ENCODE results near the gene NRAS.

DNA sequence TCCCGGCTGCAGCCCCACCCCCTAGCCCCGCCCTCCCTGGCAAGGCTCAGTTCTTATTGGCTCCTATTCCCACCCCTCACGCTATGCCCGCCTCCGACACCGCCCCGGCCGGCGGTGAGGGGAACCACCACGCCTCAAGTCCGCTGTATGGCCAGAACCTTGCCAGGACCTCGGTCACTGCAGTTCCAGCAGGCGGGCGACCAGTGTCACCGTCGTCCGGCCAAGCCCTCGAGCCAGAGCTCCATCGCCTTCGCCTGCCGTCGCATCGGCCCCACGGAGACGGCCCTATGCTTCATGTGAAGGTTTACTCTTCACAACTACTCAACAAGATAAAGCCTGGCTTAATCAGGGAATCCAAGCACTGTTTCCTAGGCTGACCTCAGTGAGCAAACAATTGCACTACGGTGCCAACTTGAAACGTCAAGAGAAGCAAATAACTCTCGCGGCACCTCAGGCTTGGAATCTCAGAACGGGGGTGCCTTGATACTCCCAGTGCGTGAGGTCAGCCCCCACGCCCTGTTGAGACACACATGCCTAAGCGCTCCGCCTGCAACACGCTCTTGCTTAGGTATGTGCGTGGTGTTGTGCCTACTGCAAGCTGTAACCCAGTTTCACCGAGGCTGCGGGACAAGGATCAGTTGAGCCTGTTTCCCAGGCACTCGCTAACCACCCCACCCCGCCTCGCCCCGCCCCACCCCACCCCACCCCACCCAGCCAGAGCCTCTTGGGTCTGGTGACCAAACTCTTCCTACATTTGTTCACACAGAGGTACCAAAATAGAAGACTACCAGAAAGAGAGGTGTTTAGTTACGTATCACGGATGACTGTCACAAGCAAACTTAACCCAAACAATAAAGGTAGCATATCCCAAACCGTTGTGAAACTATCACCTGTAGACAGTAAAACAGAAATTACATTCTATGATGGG, 46.2 kb downstream of the NRAS start:
- peak in 2 of 4 experiments; percentile 14 to 22 for TF ChIP-seq CTCF (IDR thresholded peaks at IDR 0.05)
- TF ChIP-seq POLR2A (IDR thresholded peaks at IDR 0.05) = no peak

Measured in sigmoid colon (tissue), 3 donors.